ENCODE measurements around the gene EPHA7. TPM values are rescaled to one million over a fixed set of nuclear protein-coding genes. Genes with fewer than 3 reads are reported as not detected.

EPHA7 gene
- total and polyA plus RNA-seq, 2 of the 4 experiments (the other 2 are of a cell fraction) = not detected

- no TSS peak for BruUV-seq (replicated peaks)
- in situ Hi-C loops (cut with MboI; ENCODE audit: low sequenced_read_pairs) = no loop called here
These were observed 224.9 kb downstream of the EPHA7 start for GRCh38 chr6:93194480-93194879.

More at GRCh38 chr6:93194480-93194879, 224.9 kb downstream of the EPHA7 start:
- TF ChIP-seq USF2 (IDR thresholded peaks at IDR 0.05; ENCODE audit: low read depth, low read length) (no peak), MAFK (IDR thresholded peaks at IDR 0.05; ENCODE audit: low read depth, low read length) (no peak), CTCF (conservative IDR thresholded peaks at IDR 0.05; ENCODE audit: low read depth, low read length) (no peak), RCOR1 (IDR thresholded peaks at IDR 0.05; ENCODE audit: insufficient replicate concordance, low read length) (no peak), CHD1 (IDR thresholded peaks at IDR 0.05; ENCODE audit: low read depth, low read length) (no peak), BHLHE40 (IDR thresholded peaks at IDR 0.05; ENCODE audit: low read depth, low read length) (no peak), RFX5 (IDR thresholded peaks at IDR 0.05; ENCODE audit: low read depth, low read length) (no peak), CEBPB (IDR thresholded peaks at IDR 0.05; ENCODE audit: low read depth, low read length) (no peak), FOS (IDR thresholded peaks at IDR 0.05; ENCODE audit: low read depth, low read length) (no peak), RAD21 (IDR thresholded peaks at IDR 0.05; ENCODE audit: low read length) (no peak), MXI1 (IDR thresholded peaks at IDR 0.05; ENCODE audit: borderline replicate concordance, low read depth, low read length) (no peak), SMC3 (IDR thresholded peaks at IDR 0.05; ENCODE audit: low read depth, low read length) (no peak), ELK1 (IDR thresholded peaks at IDR 0.05; ENCODE audit: borderline replicate concordance, low read depth, low read length) (no peak), POLR2A (IDR thresholded peaks at IDR 0.05; ENCODE audit: low read depth, low read length) (no peak), MAZ (IDR thresholded peaks at IDR 0.05; ENCODE audit: borderline replicate concordance, low read depth, low read length) (no peak), NFE2L2 (IDR thresholded peaks at IDR 0.05; ENCODE audit: low read depth, low read length) (no peak)
- Histone ChIP-seq H4K91ac (ENCODE audit: insufficient read depth, low read depth, low read length) (no peak overlapping the region), H4K8ac (ENCODE audit: low read depth in 2 of 2, low read length in 2 of 2) (no peak overlapping the region), H3K9me3 (ENCODE audit: control insufficient read depth, insufficient read depth, low read length) (no peaks in the 10 kb centered on the region), H2BK5ac (ENCODE audit: low read depth, low read length, poor library complexity, severe bottlenecking) (no peak overlapping the region), H2AK5ac (ENCODE audit: low read depth, low read length) (no peak overlapping the region), H2AK9ac (replicated peaks; ENCODE audit: low read depth, low read length, poor library complexity) (no peak overlapping the region), H3K9ac (ENCODE audit: low read depth, low read length) (no peak overlapping the region), H2BK20ac (ENCODE audit: low read depth, low read length) (no peak overlapping the region), H4K5ac (ENCODE audit: low read depth, low read length) (no peak overlapping the region), H2AFZ (replicated peaks; ENCODE audit: low read length, poor library complexity) (no peak overlapping the region), H3K27ac (ENCODE audit: insufficient read depth, low read length) (no peak overlapping the region), H3K9me1 (ENCODE audit: insufficient read depth, low read length) (no peaks in the 10 kb centered on the region), H3K79me1 (ENCODE audit: low read depth in 1 of 2, low read length in 2 of 2) (no peaks in the 10 kb centered on the region), H2BK120ac (ENCODE audit: low read depth, low read length) (no peak overlapping the region), H3K23ac (ENCODE audit: low read depth, low read length) (no peak overlapping the region), H3K14ac (replicated peaks; ENCODE audit: low read depth, low read length) (no peak overlapping the region), H3K4me1 (ENCODE audit: control insufficient read depth, insufficient read depth, low read length) (no peaks in the 10 kb centered on the region), H3K4ac (ENCODE audit: low read depth, low read length) (no peak overlapping the region), H3K36me3 (ENCODE audit: control insufficient read depth, insufficient read depth, low read length) (no peaks in the 10 kb centered on the region), H3K56ac (ENCODE audit: extremely low read depth, insufficient read depth, low read length) (no peak overlapping the region), H3K27me3 (ENCODE audit: control insufficient read depth, insufficient read depth, low read length) (no peaks in the 10 kb centered on the region), H4K20me1 (ENCODE audit: insufficient read depth, low read length) (no peaks in the 10 kb centered on the region), H3K18ac (ENCODE audit: low read depth, low read length) (no peak overlapping the region), H3K4me2 (ENCODE audit: low read depth, low read length) (no peak overlapping the region), H2BK15ac (ENCODE audit: low read depth, low read length) (no peak overlapping the region), H3K4me3 (ENCODE audit: insufficient read depth, low read depth, low read length) (no peak overlapping the region)
- ChIA-PET POLR2A (ENCODE audit: unreplicated experiment) (no interaction called here), CTCF (no interaction called here)
- no peak for DNase-seq
- no peak for ATAC-seq (ENCODE audit: low read depth)
- dilution Hi-C loops (cut with HindIII; ENCODE audit: low sequenced_read_pairs, unreplicated experiment) = no loop called here
- intact Hi-C loops (cut with micrococcal nuclease) = no loop called here
